K562 (cell line): Measurements from ENCODE around the gene FAM53B. TPM values are rescaled to one million over a fixed set of nuclear protein-coding genes. Genes with fewer than 3 reads are reported as not detected.
A peak's percentile ranks its signal among the peaks of the same experiment; 100 is the strongest.

ENCODE experiments used
- ADNP ChIP-seq: fragments of 200-800 bp; sonication (Bioruptor generic); IDR thresholded peaks from 2 replicates; pipeline ENCODE4 v1.6.1; 2016; ENCODE audit warnings: missing genetic modification characterization, missing compliant biosample characterization
- CBX5 ChIP-seq: IDR thresholded peaks from 2 replicates; pipeline ENCODE4 v1.6.1; 2014; ENCODE audit warnings: low read depth, borderline replicate concordance
- CHAMP1 ChIP-seq: fragments of 450-650 bp; IDR thresholded peaks from 2 replicates; pipeline ENCODE4 v1.6.1; 2016; ENCODE audit warnings: mild to moderate bottlenecking
- E4F1 ChIP-seq: fragments of 250-450 bp; sonication (Bioruptor Pico); IDR thresholded peaks from 2 replicates; pipeline ENCODE4 v1.5.0; 2021; ENCODE audit warnings: mild to moderate bottlenecking, borderline replicate concordance
- GABPB1 ChIP-seq: sonication (generic); formaldehyde crosslinking; IDR thresholded peaks from 2 replicates; pipeline ENCODE4 v1.8.0; 2022; ENCODE audit warnings: mild to moderate bottlenecking, missing genetic modification reagents
- GMEB1 ChIP-seq: fragments of 250-450 bp; sonication (Bioruptor Pico); IDR thresholded peaks from 2 replicates; pipeline ENCODE4 v1.4.0; 2020; ENCODE audit warnings: mild to moderate bottlenecking
- KAT2B ChIP-seq: IDR thresholded peaks from one replicate; pipeline ENCODE4 v1.6.1; 2012; ENCODE audit warnings: low read depth, mild to moderate bottlenecking, control low read depth, inconsistent platforms, low read length, moderate library complexity
- MAFG ChIP-seq: fragments of 450-650 bp; conservative IDR thresholded peaks from 2 replicates; pipeline ENCODE4 v1.6.1; 2016; ENCODE audit warnings: missing genetic modification characterization, missing compliant biosample characterization
- NFE2 ChIP-seq: IDR thresholded peaks from 2 replicates; pipeline ENCODE4 v1.6.1; 2014; ENCODE audit warnings: antibody characterized with exemption, low read depth
- NFIC ChIP-seq: fragments of 450-650 bp; IDR thresholded peaks from 2 replicates; pipeline ENCODE4 v1.6.1; 2017; ENCODE audit warnings: mild to moderate bottlenecking, inconsistent platforms
- PYGO2 ChIP-seq: fragments of 450-650 bp; IDR thresholded peaks from 2 replicates; pipeline ENCODE4 v1.6.1; 2016; ENCODE audit warnings: mild to moderate bottlenecking, missing genetic modification characterization, moderate library complexity, missing compliant biosample characterization
- RBM25 ChIP-seq: fragments of 200-400 bp; formaldehyde crosslinking; IDR thresholded peaks from 2 replicates; pipeline ENCODE4 v1.6.1; 2018; ENCODE audit warnings: low read length, low read depth, moderate library complexity; ENCODE audit not compliant: severe bottlenecking
- RUNX1 ChIP-seq: sonication (generic); IDR thresholded peaks from 2 replicates; pipeline ENCODE4 v1.6.1; 2016; ENCODE audit warnings: antibody characterized with exemption, low read depth
- SMAD2 ChIP-seq: fragments of 150-350 bp; IDR thresholded peaks from 2 replicates; pipeline ENCODE4 v1.6.1; 2014; ENCODE audit warnings: low read depth, mild to moderate bottlenecking, low read length
- SMARCA4 ChIP-seq: fragments of 450-650 bp; IDR thresholded peaks from 2 replicates; pipeline ENCODE4 v1.6.1; 2016
- SRSF9 ChIP-seq: fragments of 200-400 bp; formaldehyde crosslinking; IDR thresholded peaks from 2 replicates; pipeline ENCODE4 v1.6.1; 2017; ENCODE audit warnings: low read depth, low read length, borderline replicate concordance
- ZBTB43 ChIP-seq: sonication (generic); formaldehyde crosslinking; IDR thresholded peaks from 2 replicates; pipeline ENCODE4 v1.8.0; 2023; ENCODE audit warnings: mild to moderate bottlenecking, missing genetic modification reagents
- ZNF507 ChIP-seq: conservative IDR thresholded peaks from 2 replicates; pipeline ENCODE4 v1.6.1; 2017; ENCODE audit warnings: missing genetic modification characterization, missing compliant biosample characterization
- ZNF740 ChIP-seq, 3 experiments: fragments of 200-800 bp in 1 of 3; sonication (Bioruptor generic) in 1 of 3; sonication (generic) in 1 of 3; formaldehyde crosslinking in 1 of 3; IDR thresholded peaks; 2 replicates each; pipeline versions ENCODE4 v1.6.1 to v1.8.0; 2016 to 2022; ENCODE audit warnings: mild to moderate bottlenecking in 2 of 3, missing compliant biosample characterization in 2 of 3, missing genetic modification characterization in 2 of 3, missing genetic modification reagents in 1 of 3
- polyA plus RNA-seq, 8 experiments: library from polyadenylated mRNA; depleted of rRNA in 4 of 8; stranded (reverse) in 5 of 8; unstranded in 3 of 8; fragments of >200 nt; fragmentation: Nextera tagmentation in 2 of 8; fragmentation: Illumina TruSeq in 1 of 8; extraction: Ambion mirVana in 2 of 8; extraction: Trizol in 1 of 8; gene quantifications; 2 replicates each; pipeline versions ENCODE4 v1.2.1 to v1.2.3, GENCODE V29; 2011 to 2014; ENCODE audit warnings: inconsistent platforms in 1 of 8, missing spikeins in 1 of 8
- total RNA-seq, 7 experiments: library from RNA; depleted of rRNA in 6 of 7; stranded (reverse); fragments of >200 nt in 6 of 7; fragmentation: Illumina TruSeq in 2 of 7; extraction: Trizol in 2 of 7; gene quantifications; 2 replicates each; pipeline versions ENCODE4 v1.2.1 to v1.2.3, GENCODE V29; 2011 to 2021; ENCODE audit warnings: low replicate concordance in 1 of 7

Gene FAM53B
- total and polyA plus RNA-seq, 9 of the 15 experiments (the other 6 are each of a cell fraction or from before 2014, with no cell fraction given): 0.03 to 16.5 (median 5.0) TPM

GRCh38 chr10:124717911-124718741 is 26.1 kb downstream of the FAM53B start (continued):
- TF ChIP-seq GMEB1 (CRISPR knock-in tag): no peak
- peak; percentile 69; the same call in 1 of the 2 replicates for TF ChIP-seq RUNX1
- no peak for TF ChIP-seq KAT2B
- TF ChIP-seq PYGO2: no peak
- no peak; the same call in 1 of the 2 replicates for TF ChIP-seq CHAMP1
- TF ChIP-seq MAFG (tag): no peak
- no peak for TF ChIP-seq ZNF740 (CRISPR knock-in tag; IDR thresholded peaks at IDR 0.05)
- TF ChIP-seq ZNF740 (tag; IDR thresholded peaks at IDR 0.05): peak in 1 of 2 experiments; percentile 33; a peak in 1 of 4 replicates
- TF ChIP-seq CBX5: no peak
- no peak for TF ChIP-seq ADNP
- no peak; the same call in 1 of the 2 replicates for TF ChIP-seq NFE2
- no peak for TF ChIP-seq ZBTB43 (CRISPR knock-in tag)
- no peak for TF ChIP-seq E4F1 (CRISPR knock-in tag)
- no peak for TF ChIP-seq GABPB1
- no peak for TF ChIP-seq SMAD2
- peak; percentile 94 for TF ChIP-seq NFIC
- TF ChIP-seq ZNF507 (tag): no peak
- peak; percentile 88 for TF ChIP-seq SMARCA4
- no peak for TF ChIP-seq RBM25
- TF ChIP-seq SRSF9: no peak
